Duodenal mucosa (tissue), 2 donors: ENCODE results near the gene DMBX1.

Experiments
- H3K27ac ChIP-seq: one replicate; pipeline ENCODE4 v1.7.0; 2013; ENCODE audit warnings: low read depth, low read length
- H3K27me3 ChIP-seq, 2 donors: one replicate each; pipeline ENCODE4 v1.7.0; 2013; ENCODE audit warnings: low read length in 2 of 2, control low read depth in 1 of 2; ENCODE audit not compliant: insufficient read depth in 2 of 2, control insufficient read depth in 1 of 2
- H3K36me3 ChIP-seq, 2 donors: one replicate each; pipeline ENCODE4 v1.7.0; 2013; ENCODE audit warnings: low read length in 2 of 2, control low read depth in 1 of 2; ENCODE audit not compliant: insufficient read depth in 2 of 2, control insufficient read depth in 1 of 2
- H3K4me1 ChIP-seq, 2 donors: one replicate each; pipeline ENCODE4 v1.7.0; 2013; ENCODE audit warnings: low read length in 2 of 2, control low read depth in 1 of 2; ENCODE audit not compliant: insufficient read depth in 2 of 2, control insufficient read depth in 1 of 2
- H3K4me3 ChIP-seq, 2 donors: one replicate each; pipeline ENCODE4 v1.7.0; 2013; ENCODE audit warnings: low read length in 2 of 2, low read depth in 1 of 2
- H3K9ac ChIP-seq, 2 donors: one replicate each; pipeline ENCODE4 v1.7.0; 2013; ENCODE audit warnings: low read length in 2 of 2, low read depth in 1 of 2
- H3K9me3 ChIP-seq, 2 donors: one replicate each; pipeline ENCODE4 v1.7.0; 2013; ENCODE audit warnings: low read length in 2 of 2, control low read depth in 1 of 2; ENCODE audit not compliant: control insufficient read depth in 1 of 2

The DMBX1 gene

DNA sequence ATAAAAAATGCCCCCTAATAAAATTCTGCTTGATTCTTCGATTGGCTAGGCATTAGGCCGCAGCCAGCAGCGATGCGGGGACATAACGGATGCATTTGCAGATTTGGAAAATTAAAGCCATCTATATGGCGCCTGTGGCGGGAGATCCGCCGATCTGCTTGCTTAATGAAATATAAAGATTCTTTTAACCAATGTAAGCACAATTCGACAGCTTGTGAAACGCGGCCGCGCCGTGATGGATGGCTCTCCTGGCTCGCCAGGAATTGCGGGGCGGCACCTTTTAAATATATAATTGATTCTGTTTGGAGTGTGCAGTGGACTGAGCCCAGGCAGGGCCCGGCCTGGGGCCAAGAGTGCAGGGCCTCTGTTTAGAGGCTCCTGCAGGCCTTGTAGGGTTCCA, 8.0 kb downstream of the DMBX1 start:
- Histone ChIP-seq H3K4me3 (no peak overlapping the region), H3K27me3 (peaks cover 24 to 29% of the 10 kb centered on the region in 2 donors), H3K9me3 (no peaks in the 10 kb centered on the region), H3K9ac (no peak overlapping the region), H3K4me1 (no peaks in the 10 kb centered on the region), H3K36me3 (no peaks in the 10 kb centered on the region), H3K27ac (no peak overlapping the region)

DNA sequence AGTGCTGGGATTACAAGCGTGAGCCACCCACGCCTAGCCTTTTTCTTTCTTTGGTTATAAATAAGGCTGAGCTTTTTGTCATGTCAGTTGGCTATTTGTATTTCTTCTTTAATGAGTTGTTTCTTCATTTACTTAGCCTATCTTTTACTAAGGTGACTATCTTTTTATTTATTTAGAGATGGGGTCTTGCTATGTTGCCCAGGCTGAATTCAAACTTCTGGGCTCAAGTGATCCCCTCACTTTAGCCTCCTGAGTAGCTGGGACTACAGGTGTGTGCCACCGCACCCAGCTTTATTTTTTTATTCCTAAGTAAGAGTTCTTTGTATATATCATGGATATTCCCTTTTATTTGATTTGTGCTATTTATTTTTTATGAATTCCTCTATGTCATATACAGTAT, 11.9 kb downstream of the DMBX1 start:
- Histone ChIP-seq H3K9ac (no peak overlapping the region), H3K4me3 (no peak overlapping the region), H3K27me3 (peaks cover 5% of the 10 kb centered on the region in 2 donors), H3K4me1 (no peaks in the 10 kb centered on the region), H3K9me3 (no peaks in the 10 kb centered on the region), H3K36me3 (no peaks in the 10 kb centered on the region), H3K27ac (no peak overlapping the region)

DNA sequence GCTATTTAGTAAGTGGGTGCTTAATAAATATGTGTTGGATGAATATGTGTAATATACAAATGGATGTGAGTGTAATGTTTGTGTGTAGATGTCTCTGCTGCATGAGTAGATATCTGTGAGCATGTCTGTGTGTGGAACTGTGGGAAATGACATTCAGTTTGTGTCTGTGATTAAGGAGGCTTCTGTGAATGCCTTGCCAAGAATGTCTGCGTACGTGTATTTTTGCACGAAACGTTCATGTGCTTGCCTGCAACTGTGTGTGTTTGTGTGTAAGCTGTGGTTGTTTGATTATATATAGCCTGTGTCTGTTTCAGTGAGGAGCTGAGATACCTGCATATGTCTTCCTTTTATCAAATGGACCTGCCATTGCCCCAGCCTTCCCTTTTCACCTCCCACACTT, 13.8 kb downstream of the DMBX1 start:
- Histone ChIP-seq H3K9ac (no peak overlapping the region), H3K4me3 (no peak overlapping the region), H3K4me1 (no peaks in the 10 kb centered on the region), H3K9me3 (no peaks in the 10 kb centered on the region), H3K27me3 (peaks cover 0 to 5% of the 10 kb centered on the region in 2 donors), H3K36me3 (no peaks in the 10 kb centered on the region), H3K27ac (no peak overlapping the region)

DNA sequence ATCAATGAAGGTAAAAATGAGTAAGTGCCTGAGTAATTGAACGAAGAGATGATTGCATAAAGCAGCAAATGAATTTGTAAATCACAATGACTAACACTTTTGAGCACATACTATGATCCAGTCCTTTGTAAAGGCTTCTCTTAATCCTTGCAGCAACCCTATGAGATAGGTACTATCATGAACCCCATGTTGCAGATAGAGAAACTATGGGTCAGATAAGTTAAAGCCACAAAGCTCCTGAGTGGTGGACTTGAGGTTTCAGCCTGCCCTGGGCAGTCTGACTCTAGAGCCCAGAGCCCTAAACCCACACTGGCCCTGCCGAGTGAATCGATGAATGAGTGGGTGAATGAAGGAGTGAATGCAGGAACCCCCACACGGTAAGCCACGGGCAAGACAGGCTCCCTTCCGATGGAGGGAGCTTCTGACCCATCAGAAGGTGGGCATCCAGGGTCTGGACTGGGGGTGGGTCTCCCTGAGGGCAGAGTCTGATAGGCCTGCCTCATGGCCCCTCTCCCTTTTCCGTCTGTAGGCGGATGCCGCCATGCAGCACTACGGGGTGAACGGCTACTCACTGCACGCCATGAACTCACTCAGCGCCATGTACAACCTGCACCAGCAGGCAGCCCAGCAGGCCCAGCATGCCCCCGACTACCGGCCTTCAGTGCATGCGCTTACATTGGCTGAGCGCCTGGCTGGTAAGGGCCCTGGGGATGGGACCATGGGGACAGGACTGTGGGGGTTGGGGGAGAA, 17.0 kb downstream of the DMBX1 start:
- Histone ChIP-seq H3K9me3 (no peaks in the 10 kb centered on the region), H3K4me3 (no peak overlapping the region), H3K36me3 (no peaks in the 10 kb centered on the region), H3K9ac (no peak overlapping the region), H3K27me3 (peaks cover 0 to 5% of the 10 kb centered on the region in 2 donors), H3K27ac (no peak overlapping the region), H3K4me1 (no peaks in the 10 kb centered on the region)

DNA sequence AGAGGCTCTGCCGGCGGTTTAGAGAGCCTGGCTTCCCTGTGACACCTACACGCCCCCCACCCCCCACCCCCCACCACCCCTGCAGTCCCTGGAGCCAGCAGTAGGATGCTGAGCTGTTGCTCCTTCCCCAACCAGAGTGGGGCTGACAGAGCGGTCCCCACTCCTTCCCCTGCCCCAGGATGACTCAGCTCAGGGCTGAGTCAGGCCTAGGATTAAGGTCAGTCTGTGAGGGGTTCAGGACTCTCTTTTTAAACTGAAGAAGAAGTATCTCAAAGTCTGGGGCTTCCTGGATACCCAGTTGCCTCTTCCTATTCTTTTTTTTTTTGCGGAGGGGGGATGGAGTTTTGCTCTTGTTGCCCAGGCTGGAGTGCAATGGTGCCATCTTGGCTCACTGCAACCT, 19.1 kb downstream of the DMBX1 start:
- Histone ChIP-seq H3K27me3 (peaks cover 0 to under 1% of the 10 kb centered on the region in 2 donors), H3K9me3 (no peaks in the 10 kb centered on the region)

DNA sequence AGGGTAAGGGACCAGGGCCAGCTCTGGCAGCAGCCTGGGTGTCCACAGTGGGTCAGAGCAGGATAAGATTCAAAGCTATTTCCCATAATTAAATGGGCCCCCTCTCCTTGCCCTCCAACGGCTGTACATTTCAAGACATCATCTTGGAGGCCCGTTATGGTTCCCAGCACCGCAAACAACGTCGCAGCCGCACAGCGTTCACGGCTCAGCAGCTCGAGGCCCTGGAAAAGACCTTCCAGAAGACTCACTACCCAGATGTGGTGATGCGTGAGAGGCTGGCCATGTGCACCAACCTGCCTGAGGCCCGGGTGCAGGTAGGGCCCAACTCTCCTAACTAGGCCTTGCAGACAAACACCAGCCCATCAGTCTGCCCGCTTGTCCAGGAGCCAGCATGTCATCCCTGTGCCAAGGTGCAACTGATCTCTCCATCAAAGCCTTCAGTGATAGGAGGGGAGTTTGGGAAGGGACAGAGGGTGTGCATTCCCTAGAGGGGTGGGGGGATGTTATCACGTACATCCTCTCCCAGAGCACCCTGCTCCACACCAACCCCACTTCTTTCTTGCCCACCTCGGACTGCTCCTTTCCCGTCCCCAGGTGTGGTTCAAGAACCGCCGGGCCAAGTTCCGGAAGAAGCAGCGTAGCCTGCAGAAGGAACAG, 20.8 kb downstream of the DMBX1 start:
- Histone ChIP-seq H3K36me3 (no peaks in the 10 kb centered on the region), H3K4me3 (no peak overlapping the region), H3K4me1 (no peaks in the 10 kb centered on the region), H3K9ac (no peak overlapping the region), H3K27ac (no peak overlapping the region), H3K9me3 (no peaks in the 10 kb centered on the region), H3K27me3 (no peaks in the 10 kb centered on the region)

More for the DNA sequence above, 19.1 kb downstream of the DMBX1 start:
- Histone ChIP-seq H3K4me1 (no peaks in the 10 kb centered on the region), H3K36me3 (no peaks in the 10 kb centered on the region), H3K4me3 (no peak overlapping the region), H3K27ac (no peak overlapping the region), H3K9ac (no peak overlapping the region)

DNA sequence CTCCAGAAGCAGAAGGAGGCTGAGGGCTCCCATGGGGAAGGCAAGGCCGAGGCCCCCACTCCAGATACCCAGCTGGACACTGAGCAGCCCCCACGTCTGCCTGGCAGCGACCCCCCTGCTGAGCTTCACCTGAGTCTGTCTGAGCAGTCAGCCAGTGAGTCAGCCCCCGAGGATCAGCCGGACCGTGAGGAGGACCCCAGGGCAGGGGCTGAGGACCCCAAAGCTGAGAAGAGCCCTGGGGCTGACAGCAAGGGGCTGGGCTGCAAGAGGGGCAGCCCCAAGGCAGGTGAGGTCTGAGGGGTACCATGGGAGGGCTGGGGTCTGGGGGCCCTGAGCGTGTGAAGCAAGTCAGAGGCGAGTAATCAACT, 21.3 kb downstream of the DMBX1 start:
- Histone ChIP-seq H3K4me3 (no peak overlapping the region), H3K4me1 (peaks cover 0 to 1% of the 10 kb centered on the region in 2 donors), H3K27ac (no peak overlapping the region), H3K9ac (no peak overlapping the region), H3K27me3 (no peaks in the 10 kb centered on the region), H3K36me3 (no peaks in the 10 kb centered on the region), H3K9me3 (no peaks in the 10 kb centered on the region)

DNA sequence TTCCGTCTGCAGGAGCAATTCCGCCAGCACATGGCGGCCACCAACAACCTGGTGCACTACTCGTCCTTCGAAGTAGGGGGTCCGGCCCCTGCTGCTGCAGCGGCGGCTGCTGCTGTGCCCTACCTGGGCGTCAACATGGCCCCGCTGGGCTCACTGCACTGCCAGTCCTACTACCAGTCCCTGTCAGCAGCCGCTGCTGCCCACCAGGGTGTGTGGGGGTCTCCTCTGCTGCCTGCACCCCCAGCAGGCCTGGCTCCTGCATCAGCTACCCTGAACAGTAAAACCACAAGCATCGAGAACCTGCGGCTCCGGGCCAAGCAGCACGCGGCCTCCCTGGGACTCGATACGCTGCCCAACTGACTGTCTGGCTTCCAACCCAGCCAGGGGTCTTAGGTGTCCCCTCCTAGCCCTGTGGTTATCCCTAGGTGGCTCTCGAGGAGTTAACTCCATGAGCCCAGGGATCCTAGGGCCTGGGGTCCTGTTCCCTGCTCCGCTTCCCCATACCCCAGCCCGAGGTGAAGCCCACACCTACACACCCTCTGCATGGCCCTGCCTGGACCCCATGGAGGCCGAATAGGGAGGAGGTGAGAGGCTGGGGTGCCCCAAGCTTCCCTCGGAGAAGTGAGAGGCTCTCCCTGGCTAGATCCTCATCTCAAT, 22.6 kb downstream of the DMBX1 start:
- Histone ChIP-seq H3K9ac (no peak overlapping the region), H3K27ac (no peak overlapping the region), H3K9me3 (no peaks in the 10 kb centered on the region)

DNA sequence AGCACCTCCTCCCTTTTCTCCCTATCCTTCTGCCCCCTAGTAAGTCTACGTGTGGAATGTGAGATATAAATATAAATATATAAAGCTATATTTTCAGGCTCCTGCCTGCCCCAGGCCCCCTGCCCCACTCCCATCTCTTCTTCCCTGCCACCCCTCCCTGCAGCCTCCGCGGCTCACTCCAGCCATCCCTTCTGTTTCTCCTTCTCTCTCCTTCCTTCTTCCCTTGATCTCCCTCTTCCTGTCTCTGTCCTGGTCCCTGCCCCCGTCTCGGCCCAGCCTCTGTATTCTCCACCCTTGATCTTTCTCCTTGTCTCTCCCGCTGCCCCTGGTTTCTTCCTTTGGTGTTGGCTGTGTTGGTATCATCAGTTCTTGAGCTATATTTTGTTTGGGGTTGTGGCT, 23.2 kb downstream of the DMBX1 start:
- H3K27me3 ChIP-seq: no peaks in the 10 kb centered on the region
- no peaks in the 10 kb centered on the region for H3K9me3 ChIP-seq
- no peak overlapping the region for H3K9ac ChIP-seq
- no peaks in the 10 kb centered on the region for H3K36me3 ChIP-seq
- H3K27ac ChIP-seq: no peak overlapping the region
- peaks cover 10 to 17% of the 10 kb centered on the region in 2 donors for H3K4me1 ChIP-seq
- no peak overlapping the region for H3K4me3 ChIP-seq

More for the DNA sequence above, 22.6 kb downstream of the DMBX1 start:
- Histone ChIP-seq H3K36me3 (no peaks in the 10 kb centered on the region), H3K4me3 (no peak overlapping the region), H3K4me1 (peaks cover 8 to 12% of the 10 kb centered on the region in 2 donors), H3K27me3 (no peaks in the 10 kb centered on the region)

DNA sequence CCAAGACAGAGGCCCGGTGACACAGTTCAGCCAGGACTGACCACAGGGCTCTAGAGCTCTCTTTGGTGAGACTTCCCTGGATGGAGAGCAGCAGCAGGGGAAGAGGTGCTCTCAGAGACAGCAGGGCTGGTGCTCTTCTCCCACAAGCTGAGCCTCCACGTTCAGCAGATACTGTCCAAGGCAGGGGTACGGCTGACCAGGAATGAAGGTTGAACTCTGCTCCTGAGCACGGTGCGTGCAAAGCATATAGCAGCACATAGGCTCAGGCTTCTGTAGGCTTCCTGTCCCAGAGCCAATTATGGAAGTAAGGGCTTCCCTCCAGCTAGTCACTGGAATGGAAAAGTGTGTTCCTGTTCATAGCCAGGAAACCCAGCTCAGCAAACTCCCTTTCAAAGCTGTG, 23.9 kb downstream of the DMBX1 start:
- no peaks in the 10 kb centered on the region for H3K36me3 ChIP-seq
- no peak overlapping the region for H3K4me3 ChIP-seq
- H3K27me3 ChIP-seq: peaks cover 0 to 3% of the 10 kb centered on the region in 2 donors
- H3K9ac ChIP-seq: no peak overlapping the region
- peaks cover 17 to 25% of the 10 kb centered on the region in 2 donors for H3K4me1 ChIP-seq
- H3K9me3 ChIP-seq: no peaks in the 10 kb centered on the region
- no peak overlapping the region for H3K27ac ChIP-seq
